ENCODE data around the gene SEC24D. TPM values are rescaled to one million over a fixed set of nuclear protein-coding genes. Genes with fewer than 3 reads are reported as not detected.
"Not testable (repeated sequence)": the region's sequence is repeated elsewhere in the genome, so short reads cannot be mapped to it uniquely, and the experiment has no call there.

SEC24D gene
- total RNA-seq, 1 donor from 2014 or later = 8.2 TPM

DNA sequence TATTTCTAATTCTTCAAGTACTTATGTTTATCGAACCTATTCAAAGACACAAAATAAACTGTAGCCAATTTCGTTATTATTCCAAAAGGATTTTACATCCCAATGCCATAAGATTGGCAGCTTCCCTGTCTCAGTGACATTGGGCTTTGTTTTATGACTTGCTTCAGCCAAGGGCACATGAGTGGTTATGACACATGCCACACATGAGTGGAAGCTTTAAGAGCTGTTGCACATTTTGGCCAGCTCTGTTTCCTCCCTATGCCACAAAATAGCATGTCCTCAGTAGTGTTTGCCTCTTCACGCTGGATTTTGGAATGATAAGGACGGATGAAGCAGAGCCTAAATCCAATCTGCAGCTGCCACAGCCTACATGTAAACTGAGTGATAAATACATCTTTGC is 21.9 kb downstream of the SEC24D start:
- FAIRE-seq = no peak
- no peak for DNase-seq (ENCODE audit: low spot score in 2 of 2)

DNA sequence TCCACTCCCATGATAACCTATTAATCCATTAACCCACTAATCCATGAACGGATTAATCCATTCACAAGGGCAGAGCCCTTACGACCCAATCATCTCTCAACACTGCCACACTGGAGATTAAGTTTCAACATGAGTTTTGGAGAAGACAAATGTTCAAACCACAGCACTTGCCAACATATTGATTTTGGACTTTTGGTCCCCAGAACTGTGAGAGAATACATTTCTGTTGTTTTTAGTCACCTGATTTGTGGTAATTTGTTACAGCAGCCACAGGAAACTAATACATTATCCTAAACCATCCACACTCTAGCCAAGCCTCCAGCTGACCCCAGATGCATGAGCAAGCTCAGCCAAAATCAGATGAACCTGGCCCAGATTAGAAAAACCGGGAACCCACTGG is 22.4 kb downstream of the SEC24D start:
- no peak for FAIRE-seq
- no peak for DNase-seq (ENCODE audit: low spot score in 2 of 2)

- FAIRE-seq (no peak), DNase-seq (ENCODE audit: low spot score in 2 of 2) (no peak)
Observed at GRCh38 chr4:118811832-118812231, 24.1 kb downstream of the SEC24D start.

DNA sequence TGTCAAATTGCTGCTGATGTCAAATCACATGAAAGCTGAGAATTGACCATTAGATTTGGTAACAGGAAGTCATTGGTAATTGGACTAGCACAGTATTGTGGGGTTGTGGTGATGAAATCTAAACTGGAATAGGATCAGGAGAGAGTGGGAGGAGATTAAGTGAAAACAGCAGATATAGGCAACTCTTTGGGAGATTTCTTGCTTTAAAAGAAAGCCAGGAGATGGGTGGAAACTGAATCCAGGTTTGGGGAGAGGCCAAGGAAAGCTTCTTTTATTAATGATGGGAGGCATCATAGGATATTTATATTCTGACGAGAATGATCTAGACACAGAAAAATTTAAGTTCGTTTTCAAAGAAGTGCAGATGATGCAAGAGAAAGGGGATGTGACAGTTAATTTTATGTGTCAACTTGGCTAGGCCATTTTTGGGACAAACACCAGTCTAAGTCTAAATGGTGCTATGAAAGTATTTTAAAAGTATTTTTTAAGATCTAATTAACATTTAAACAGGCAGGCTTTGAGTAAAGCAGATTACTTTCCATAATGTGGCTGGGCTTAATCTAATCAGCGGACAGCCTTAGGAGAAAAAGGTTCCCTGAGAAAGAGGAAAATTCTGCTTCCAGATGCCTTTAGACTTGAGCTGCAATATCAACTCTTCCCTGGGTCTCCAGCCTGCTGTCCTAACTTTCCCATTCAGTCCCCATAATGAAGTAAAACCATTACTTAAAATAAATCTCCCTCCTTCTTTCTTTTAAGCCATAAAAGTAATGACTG is 24.7 kb downstream of the SEC24D start:
- FAIRE-seq (no peak), DNase-seq (ENCODE audit: low spot score in 2 of 2) (no peak)

- FAIRE-seq (no peak), DNase-seq (ENCODE audit: low spot score in 2 of 2) (no peak)
Observed at GRCh38 chr4:118807659-118808058, 28.3 kb downstream of the SEC24D start.

GRCh38 chr4:118803253-118803652 is 32.7 kb downstream of the SEC24D start:
- no peak for DNase-seq (ENCODE audit: low spot score in 2 of 2)
- FAIRE-seq = no peak

GRCh38 chr4:118801895-118802575 is 33.9 kb downstream of the SEC24D start:
- FAIRE-seq (no peak), DNase-seq (ENCODE audit: low spot score in 2 of 2) (no peak)

DNA sequence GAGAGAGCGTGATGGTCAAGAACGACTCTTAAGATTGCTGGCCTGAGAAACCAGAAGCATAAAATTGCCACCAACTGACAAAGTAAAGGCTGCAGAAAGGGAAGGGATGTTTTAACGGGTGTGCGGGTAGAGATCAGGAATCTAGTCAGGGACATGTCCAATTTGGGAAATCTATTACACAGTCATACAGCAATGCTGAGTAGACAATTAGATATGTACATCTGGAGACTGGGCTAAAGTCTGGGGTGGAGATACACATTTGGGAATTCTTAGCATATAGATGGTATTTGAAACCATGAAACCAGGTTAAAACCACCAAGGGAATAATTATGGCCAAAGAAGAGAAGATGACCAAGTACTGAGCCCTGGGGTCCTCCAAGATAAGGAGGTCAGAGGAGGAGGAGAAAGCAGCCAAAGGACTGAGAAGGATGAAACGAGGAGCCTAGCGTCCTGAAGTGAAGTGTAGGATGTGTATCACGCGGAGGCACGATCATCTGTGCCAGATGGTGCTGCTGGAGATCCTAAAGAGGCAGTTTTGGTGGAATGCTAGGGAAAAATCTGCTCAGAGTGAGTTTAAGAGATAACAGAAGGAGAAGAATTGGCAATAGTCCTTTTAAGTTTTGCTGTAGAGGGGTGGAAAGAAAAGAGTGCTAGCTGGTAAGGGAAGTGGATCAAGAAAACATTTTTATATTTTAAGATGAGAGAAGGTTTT is 36.5 kb downstream of the SEC24D start:
- no peak for FAIRE-seq
- no peak for DNase-seq (ENCODE audit: low spot score in 2 of 2)

GRCh38 chr4:118798658-118799057 is 37.3 kb downstream of the SEC24D start:
- DNase-seq (ENCODE audit: low spot score in 2 of 2) (no peak), FAIRE-seq (no peak)

DNA sequence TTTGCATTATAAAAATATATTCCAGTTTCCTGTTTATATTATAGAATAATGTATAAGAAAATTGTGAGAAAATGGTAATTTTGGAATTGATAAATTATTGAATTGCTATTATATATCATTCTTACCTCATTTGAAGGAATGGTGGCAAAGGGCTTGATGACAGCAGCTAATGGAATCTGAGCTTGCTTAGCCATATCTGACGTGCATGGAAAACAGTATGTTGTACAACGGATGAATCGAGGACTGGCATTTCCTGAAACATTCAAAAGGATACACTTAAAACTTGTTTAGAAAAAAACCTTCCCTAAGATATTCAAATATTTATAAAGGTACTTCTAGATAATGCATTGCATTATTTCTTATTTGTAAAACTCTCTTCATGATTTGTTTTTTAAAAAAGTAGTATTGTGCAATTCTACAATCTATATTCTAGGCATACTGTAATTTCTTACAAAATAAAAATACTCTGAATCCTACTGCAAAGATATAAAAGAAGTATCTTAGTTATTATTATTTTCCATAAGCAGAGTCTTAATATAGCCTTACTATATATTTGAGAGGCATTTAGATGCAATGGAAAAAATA is 38.3 kb downstream of the SEC24D start:
- DNase-seq (ENCODE audit: low spot score in 2 of 2) = no peak
- no peak for FAIRE-seq

DNA sequence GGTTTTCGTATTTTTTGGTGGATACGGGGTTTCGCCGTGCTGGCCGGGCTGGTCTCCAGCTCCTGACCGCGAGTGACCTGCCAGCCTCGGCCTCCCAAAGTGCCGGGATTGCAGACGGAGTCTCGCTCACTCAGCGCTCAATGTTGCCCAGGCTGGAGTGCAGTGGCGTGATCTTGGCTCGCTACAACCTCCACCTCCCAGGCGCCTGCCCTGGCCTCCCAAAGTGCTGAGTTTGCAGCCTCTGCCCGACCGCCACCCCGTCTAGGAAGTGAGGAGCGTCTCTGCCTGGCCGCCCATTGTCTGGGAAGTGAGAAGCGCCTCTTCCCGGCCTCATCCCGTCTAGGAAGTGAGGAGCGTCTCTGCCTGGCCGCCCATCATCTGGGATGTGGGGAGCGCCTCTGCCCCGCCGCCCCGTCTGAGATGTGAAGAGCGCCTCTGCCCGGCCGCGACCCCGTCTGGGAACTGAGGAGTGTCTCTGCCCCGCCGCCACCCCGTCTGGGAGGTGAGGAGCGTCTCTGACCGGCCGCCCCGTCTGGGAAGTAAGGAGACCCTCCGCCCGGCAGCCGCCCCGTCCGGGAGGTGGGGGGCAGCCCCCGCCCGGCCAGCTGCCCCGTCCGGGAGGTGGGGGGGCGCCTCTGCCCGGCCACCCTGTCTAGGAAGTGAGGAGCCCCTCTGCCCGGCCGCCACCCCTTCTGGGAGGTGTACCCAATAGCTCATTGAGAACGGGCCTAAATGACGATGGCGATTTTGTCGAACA is 44.1 kb downstream of the SEC24D start:
- not testable (repeated sequence) for DNase-seq (ENCODE audit: low spot score in 2 of 2); FAIRE-seq

DNA sequence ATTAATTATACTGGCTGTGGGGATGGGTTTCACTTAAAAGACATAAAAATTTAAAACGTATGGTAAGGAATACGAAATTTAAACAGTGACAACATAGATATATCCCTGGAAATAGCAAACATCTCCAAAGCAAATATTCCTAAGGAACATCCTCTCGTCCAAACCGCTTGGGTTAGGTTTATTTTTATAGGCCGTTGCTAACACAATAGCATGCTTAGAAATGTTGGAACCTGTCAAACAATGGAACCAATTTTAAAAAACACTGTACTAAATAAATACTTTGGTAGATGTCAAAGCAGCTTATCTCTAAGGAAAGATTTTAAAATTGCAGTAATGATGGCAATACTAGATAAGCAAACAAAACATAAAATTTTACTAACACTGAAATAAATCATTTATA is 45.4 kb downstream of the SEC24D start:
- DNase-seq (ENCODE audit: low spot score in 2 of 2) (no peak), FAIRE-seq (no peak)

DNA sequence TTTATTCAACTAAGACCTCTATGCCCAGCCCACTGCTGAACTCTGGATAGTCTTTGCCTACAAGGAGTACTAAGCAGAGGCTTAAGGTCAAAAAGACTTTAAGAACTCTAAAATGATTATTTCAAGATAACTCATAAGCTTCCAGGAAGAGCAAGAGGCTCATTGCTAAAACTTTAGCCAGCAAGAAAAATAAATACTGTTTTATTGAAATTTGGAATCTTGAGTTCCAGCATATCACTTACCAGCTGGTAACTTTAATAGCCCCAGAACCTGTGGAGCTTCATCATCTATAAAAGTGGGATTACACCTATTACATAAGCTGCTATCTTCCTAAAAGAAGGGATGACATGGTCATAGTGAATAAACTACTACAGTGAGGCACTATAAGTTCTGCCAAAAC is 47.0 kb downstream of the SEC24D start:
- FAIRE-seq (no peak), DNase-seq (ENCODE audit: low spot score in 2 of 2) (no peak)

- FAIRE-seq (no peak), DNase-seq (ENCODE audit: low spot score in 2 of 2) (no peak)
Observed at GRCh38 chr4:118787844-118788380, 48.0 kb downstream of the SEC24D start.

DNA sequence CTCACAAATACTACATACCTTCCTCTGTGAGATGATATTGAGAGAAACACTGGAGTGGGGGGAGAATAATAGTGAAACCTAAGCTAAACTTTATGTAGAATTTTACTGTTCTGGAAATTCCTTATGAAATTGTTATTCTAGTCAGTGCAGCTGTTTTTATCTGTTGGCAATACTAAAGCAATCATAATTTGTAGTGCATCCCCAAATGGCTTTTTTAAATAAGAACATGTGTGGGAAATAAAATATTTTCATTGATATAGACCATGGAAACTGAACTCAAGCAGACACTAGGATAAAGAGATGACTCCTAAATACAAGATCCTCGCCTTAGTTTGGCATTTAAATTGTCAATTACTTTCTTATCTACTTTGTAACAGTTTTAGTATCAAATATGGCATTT is 51.1 kb downstream of the SEC24D start:
- FAIRE-seq (no peak), DNase-seq (ENCODE audit: low spot score in 2 of 2) (no peak)

- no peak for DNase-seq (ENCODE audit: low spot score in 2 of 2)
- FAIRE-seq = no peak
Observed at GRCh38 chr4:118783887-118784286, 52.0 kb downstream of the SEC24D start.

DNA sequence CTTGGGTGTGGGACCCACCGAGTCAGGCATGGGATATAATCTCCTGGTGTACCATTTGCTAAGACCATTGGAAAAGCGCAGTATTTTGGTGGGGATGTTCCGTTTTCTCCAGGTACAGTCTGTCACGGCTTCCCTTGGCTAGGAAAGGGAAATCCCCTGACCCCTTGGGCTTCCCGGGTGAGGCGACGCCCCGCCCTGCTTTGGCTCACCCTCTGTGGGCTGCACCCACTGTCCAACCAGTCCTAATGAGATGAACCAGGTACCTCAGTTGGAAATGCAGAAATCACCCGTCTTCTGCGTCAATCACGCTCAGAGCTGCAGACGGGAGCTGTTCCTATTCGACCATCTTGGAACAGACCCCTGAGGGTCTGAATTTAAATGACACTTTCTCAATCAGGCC is 53.0 kb downstream of the SEC24D start:
- DNase-seq (ENCODE audit: low spot score in 2 of 2); FAIRE-seq: not testable (repeated sequence)

DNA sequence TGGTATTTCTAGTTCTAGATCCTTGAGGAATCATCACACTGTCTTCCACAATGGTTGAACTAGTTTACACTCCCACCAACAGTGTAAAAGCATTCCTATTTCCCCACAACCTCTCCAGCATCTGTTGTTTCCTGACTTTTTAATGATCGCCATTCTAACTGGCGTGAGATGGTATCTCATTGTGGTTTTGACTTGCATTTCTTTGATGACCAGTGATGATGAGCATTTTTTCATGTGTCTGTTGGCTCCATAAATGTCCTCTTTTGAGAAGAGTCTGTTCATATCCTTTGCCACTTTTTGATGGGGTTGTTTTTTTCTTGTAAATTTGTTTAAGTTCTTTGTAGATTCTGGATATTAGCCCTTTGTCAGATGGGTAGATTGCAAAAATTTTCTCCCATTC is 58.3 kb downstream of the SEC24D start:
- not testable (repeated sequence) for DNase-seq (ENCODE audit: low spot score in 2 of 2); FAIRE-seq

DNA sequence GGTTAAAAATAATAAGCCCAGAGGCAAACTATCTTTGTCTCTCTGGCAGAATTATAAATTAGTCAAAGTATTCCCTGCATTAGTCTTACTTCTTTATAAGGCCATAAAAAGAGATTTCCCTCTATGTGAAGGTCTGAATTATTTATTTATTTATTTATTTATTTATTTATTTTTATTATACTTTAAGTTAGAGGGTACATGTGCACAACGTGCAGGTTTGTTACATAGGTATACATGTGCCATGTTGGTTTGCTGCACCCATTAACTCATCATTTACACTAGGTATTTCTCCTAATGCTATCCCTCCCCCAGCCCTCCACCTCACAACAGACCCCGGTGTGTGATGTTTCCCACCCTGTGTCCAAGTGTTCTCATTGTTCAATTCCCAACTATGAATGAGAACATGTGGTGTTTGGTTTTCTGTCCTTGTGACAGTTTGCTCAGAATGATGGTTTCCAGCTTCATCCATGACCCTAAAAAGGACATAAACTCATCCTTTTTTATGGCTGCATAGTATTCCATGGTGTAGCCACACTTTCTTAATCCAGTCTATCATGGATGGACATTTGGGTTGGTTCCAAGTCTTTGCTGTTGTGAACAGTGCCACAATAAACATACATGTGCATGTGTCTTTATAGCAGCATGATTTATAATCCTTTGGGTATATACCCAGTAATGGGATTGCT is 58.8 kb downstream of the SEC24D start:
- FAIRE-seq; DNase-seq (ENCODE audit: low spot score in 2 of 2): not testable (repeated sequence)
